ENCODE data around the gene RBMS3.

The RBMS3 gene

DNA sequence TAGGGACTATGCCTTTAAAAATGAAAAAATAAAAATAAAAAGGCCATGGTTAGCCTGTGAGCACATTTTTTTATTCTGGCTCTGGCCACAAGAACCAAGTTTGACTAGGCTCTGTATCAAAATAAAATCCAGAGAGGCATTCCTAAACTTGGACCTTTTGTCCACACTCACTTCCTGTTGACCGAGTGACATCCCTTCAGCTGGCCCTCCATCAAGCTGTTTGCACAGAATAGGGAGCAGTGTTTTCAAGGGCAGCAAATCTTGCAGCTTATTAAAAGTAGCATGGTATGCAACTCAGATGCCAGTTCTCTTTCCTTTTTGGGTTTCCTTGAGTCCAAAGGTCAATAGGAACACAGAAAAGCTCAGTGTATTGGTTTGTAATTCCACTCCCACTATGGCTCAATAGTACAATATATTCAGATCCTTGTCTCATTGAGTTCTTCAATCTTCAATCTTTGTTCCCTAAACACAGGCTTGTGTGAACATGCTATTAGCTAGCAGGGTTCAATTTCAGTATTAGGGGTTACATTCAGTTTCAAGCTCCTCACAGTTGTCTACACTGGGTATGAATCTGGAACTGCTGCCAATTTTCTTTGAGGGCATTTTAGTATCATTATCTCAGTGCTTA lies 244.5 kb downstream of the RBMS3 start:
- DNase-seq (ENCODE audit: low spot score): no peak

DNA sequence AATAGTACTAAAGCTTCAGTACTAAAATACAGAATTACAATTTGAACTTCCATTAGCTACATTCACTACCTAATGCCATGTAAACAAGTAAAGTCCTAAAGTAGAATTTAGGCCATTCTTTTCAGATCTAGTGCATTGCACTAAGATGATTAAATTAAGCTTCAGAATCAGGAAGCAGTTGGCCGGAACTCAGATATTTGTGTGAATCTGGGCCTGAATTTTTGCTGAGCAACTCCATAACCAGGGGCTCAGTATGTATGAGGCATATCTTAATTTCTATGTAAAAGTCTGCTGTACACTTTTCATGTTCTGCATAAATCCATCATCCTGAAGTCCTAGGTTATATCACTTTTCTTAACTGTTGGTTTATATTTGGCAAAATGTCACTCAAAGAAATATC lies 246.4 kb downstream of the RBMS3 start:
- DNase-seq (ENCODE audit: low spot score): no peak

DNA sequence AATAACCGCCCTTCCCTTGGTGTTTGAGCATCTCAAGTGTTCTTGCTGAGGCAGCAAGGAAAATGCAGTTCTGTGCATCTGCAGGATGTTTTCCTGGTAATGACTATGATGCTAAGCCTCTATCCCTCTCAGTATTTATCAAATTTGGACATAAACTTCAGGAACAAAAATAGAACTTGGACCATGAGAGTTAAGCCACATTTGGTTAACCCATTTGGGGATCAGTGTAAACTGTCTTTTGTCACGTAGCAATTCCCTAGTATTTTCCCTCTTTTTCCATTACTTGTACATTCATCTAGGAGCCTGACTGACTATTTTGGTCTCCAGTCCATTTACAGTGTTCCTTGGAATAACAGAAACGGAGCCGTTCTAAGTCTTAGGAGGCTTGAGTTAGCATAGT lies 250.8 kb downstream of the RBMS3 start:
- DNase-seq (ENCODE audit: low spot score): no peak

DNA sequence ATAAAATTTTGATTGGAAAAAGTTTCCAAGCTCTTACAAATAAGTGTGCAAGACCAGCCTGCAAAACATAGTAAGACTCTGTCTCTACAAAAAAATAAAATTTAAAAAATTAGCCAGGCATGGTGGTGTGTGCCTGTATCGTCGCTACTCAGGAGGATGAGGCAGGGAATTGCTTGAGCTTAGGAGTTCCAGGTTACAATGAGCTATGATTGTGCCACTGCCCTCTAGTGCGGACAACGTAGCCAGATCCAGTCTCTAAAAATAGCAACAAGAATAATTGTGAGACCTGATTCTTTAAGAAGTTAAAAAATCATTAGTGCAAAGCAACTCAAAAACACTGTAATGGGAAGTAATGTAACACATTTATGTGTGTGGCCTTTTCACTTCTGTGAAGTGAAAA lies 251.6 kb downstream of the RBMS3 start:
- no peak for DNase-seq (ENCODE audit: low spot score)

DNA sequence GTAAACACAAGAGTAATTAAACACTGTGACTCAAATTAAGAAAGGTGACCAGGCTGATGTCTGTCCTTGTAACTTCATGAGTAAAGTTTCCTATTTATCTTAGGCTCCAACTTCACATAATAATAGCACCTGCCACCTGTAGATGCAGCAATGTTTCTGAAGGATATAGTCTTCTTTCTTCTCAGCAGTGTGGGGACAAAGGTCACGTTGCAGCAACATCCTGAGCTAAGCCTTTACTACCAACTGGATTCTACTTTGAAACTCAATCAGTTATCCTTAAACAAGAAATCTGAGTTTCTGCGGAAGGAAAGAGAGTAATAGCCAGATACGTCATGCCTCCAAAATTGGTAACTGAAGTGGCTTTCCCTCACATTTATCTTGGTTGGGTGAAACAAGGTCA lies 253.1 kb downstream of the RBMS3 start:
- no peak for DNase-seq (ENCODE audit: low spot score)

DNA sequence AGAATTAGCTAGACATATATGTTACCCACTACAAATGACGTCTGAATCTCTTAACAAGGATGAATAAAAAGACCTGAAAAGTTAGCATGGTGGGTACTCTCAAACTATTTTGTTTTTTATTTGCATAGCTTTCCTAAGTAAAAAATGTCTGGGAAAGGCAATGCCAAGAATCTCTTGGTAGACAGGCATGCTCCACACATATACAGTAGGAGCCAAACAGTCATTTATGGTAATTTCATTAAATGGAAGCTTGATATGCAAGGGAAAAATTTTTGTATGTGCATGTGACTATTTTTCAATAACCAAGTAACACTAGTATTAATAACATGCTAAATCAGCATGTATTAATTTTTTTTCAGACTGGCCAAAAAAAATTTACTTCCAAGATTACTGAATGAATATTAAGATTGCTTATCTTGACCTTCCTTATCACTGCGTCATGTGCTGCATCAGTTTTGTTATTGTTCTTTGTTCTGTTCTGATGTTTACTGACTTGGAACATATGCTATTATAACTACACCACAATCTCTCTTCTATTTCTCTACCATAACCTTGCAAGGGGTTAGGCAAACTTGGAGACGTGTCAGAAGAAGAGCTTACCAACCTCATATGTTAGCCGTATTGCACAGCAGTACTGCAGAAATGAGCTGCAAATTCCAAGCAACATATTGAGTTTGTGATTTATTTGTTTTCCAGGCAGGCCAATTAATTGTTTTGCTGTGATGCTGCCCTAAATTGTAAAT lies 255.3 kb downstream of the RBMS3 start:
- DNase-seq (ENCODE audit: low spot score): no peak

DNA sequence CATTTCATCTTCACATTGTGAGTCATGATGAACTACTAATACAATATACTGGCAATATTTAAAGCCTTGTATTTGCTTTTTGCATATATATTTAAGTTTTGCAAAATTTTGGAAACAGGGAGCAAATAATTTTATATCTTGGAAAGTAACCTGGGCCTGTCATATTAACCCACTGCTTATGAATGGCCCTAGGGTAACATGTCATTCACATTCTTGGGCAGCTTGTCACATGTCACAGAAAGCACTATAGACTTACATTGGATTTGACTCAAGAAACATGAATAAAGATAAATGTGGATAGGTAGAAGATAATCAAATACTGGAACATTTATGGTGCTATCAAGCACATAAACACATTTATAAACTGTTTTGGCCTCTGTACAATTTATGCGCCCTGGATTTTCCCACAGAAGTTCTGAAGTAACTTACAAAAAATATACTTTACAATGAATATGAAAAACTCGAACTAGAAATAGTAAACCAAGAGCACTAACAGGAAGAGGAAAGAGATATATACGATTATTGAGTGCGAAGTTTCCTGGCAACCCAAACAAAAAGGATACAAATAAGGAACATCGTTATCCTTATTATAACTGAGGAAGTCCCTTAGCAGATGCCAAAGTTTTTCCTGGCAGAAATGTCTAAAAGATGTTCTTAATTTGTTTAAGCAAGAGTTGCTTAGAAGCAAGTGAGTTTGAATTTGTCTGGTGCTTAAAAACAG lies 257.2 kb downstream of the RBMS3 start:
- DNase-seq (ENCODE audit: low spot score): no peak

DNA sequence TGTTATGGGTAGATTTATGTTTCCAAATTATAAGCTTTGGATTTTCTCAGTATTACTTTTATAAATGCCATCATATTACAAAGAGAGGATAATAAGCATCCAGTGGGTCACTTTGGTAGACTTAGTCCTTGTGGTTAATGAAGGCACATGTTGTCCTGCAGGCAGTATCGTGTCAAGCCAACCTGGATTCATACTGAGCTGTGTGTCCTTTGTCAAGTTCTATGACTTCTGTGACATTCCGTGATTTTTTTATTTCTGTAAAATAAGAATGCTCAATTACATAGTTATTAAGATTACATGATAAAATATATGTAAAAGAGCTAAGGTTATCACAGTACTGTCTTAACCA lies 257.7 kb downstream of the RBMS3 start:
- no peak for DNase-seq (ENCODE audit: low spot score)

DNA sequence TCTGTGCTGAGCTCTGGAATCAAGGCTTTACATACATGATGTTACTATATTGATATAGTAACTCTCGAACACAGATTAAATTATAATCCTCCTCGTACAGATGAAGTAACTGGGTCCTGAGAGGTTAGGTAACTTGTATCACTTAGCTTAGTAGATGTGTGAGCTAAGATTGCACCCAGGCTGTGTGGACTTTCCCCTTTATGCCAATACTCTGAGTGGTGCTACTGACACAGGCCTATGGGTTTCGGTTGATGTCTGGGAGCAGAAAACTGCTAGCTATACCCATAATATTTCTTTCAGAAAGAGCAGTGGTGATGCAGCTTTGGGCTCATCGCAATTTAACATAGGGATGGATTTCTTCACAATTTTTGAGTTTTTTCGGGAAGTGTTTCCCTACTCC lies 259.7 kb downstream of the RBMS3 start:
- DNase-seq (ENCODE audit: low spot score): no peak

DNA sequence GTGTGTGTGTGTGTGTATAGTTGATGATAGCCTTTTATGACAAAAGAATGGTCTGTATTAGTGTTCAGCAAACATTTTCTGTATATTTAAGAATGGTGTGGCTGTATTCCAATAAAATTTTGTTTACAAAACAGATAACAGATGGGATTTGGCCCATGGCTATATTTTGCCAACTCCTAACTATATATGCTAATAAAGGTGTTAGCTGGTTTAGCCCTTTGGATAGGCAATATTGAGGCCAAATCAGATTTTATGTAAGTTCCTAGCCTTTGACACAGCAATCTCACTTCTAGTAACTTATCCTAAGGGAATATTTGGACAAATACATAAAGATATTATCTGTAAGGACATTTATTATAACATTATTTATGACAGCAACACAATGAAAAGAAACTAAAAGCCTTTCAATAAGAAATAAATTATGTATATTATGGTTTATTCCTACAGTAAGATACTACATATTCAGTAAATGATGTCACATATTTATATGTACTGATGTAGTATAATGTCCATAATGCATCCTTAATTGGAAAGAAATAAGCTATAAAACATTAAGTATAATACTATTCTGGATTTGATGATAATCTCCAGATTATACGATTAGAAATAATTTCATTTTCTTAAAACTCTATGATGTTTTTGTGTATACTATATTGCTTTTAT lies 264.0 kb downstream of the RBMS3 start:
- DNase-seq (ENCODE audit: low spot score): no peak

DNA sequence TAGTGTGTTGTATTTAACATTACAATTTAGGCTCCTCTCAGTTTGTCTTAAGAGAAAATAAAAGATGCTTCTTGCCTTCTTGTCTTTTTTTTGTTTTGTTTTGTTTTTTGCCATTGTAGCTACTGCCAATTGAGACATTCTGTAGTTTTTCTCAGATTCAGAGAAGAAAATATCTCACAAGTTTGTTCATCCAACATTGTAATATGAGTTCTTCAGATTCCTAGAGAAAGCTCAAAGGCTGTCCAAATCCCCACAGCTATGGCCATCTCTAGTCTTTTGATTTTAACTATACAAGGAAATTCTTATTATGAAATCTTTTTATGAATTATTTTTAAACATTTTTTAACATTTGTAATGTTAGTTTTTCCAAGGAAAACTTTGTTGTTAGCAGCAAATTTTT lies 264.7 kb downstream of the RBMS3 start:
- DNase-seq (ENCODE audit: low spot score): no peak

DNA sequence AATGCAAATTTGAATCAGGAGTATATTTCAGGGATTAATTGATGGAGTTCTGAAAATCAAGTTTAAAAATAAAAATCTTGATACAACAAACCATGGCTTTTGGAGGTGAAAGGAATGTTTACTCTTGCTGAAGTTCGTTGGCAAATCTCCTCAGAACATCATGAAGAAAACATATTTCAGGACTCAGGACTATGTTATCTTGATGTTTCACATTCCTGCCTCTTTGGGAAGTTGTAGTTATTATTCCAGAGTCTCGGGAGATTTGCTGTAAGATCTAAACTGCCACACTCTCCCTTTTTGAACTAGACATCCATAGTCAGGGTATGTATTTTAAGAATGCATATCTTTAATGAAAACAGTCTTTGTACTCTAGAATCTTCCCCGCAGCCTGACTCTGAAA lies 271.2 kb downstream of the RBMS3 start:
- no peak for DNase-seq (ENCODE audit: low spot score)

DNA sequence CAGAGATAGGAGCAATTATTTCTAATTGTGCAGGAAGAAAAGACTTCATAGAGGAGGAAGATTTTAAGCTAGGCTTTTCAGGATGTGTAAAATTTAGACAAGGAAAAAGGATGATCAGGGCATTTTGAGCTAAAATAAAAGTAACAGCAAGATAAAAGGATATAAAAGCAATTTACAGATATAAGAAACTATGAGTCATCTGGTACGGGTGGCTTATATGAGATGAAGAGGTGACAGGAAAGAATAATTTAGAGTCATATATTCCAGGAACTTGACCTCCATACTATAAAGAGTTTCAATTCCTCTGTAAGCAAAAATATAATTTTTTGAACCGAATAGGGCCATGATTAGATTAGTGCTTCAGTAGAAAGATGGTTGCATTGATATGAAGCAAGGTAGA lies 273.7 kb downstream of the RBMS3 start:
- no peak for DNase-seq (ENCODE audit: low spot score)

DNA sequence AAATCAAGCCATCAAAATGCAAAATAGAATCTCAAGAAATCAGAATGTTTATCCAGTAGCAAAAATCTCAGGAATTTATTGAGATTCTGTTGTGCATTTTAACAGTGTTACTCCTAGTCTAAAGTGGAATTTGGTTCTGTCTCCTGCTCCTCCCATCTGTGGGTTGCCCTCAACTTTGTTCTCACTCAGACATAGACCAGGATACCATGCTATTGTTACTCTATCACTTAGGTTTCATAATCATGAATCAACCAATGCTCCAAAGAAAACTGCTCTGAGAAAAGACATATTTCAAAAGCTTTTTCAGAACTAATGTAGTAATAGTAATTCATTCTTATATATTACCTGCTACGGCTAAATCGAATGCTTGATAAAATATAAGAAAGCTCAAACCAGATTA lies 274.7 kb downstream of the RBMS3 start:
- DNase-seq (ENCODE audit: low spot score): no peak

DNA sequence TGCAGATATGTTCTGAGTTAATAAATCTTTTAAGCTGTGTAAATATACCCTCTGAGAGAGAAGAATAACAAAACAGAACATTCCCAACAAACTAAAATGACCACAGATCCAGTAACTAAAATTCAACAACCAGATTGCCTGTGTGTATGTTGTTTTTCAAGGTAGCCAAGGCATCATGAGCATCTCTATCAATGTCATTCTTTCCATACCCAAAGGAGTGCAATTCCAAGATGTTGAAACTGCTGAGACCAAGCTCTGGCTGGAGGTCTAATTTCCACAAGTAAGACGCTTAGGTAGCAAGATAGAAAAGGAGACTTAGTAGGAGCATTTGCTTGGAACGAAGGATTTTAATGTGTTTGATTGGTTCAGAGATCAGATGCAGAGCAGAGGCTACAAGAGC lies 276.3 kb downstream of the RBMS3 start:
- no peak for DNase-seq (ENCODE audit: low spot score)

DNA sequence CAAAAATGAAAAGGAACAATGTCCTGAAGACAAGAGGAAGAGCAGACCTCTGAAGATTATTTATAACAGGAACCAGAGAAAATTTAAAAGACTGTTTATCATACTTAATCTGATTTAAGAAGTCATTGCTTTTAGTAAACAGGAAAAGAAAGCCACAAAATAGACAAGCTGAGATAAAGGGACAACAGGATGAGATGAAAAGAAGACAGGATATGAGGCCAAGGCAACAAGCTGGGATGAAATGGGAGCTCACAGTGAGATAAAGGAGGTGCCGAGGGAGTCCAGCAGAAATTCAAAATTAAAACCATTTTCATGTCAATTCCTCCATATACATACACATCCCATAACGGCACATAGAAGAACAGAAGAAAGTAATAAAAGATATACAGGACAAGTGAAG lies 277.0 kb downstream of the RBMS3 start:
- no peak for DNase-seq (ENCODE audit: low spot score)

DNA sequence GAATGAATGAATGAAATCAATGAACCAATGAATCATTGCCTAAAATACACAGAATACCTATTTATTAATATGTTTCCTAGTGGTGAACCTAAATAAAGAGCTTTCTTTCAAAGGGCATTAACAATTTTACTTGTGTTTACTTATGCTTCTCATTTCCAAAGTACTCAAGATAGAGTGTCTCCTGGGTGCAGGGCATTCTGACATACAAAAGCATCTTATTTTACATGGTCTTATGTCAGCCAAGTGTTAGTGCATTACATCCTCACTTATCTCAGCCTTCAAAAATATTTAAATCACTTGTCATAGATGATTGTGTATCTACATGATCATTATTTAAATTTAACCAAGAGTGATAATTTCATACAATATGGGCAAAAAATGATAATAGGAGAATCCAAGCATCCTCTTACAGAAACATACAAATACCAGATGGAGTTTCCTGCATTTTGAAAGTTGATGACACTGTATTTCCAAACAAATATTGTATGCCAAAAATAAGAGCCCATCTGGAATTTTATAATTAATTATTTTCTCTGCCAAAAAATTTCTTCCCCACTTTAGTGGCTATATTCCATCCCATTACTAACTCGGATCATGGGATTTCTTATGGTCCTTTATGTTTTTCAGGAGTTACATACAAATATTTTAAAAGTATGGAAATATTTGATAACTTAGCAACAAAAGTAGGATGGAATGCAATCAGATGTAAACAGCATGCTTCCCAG lies 279.0 kb downstream of the RBMS3 start:
- no peak for DNase-seq (ENCODE audit: low spot score)

DNA sequence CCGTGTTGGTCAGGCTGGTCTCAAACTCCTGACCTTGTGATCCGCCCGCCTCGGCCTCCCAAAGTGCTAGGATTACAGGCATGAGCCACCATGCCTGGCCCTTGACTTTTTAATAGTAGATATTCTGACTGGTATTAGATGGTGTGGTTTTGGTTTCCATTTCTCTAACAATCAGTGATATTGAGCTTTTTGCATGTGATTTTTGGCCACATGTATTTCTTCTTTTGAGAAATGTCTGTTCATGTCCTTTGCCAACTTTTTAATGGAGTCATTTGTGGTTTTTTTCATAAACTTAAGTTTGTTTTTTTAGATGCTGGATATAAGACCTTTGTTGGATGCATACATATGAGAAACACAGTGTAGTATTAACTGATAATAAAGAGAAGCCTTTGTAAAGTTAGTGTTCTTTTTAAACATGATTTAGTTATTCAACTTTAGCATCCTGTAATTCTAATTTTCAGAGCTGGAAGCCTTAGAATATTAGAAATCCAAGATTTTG lies 280.8 kb downstream of the RBMS3 start:
- DNase-seq (ENCODE audit: low spot score): no peak

DNA sequence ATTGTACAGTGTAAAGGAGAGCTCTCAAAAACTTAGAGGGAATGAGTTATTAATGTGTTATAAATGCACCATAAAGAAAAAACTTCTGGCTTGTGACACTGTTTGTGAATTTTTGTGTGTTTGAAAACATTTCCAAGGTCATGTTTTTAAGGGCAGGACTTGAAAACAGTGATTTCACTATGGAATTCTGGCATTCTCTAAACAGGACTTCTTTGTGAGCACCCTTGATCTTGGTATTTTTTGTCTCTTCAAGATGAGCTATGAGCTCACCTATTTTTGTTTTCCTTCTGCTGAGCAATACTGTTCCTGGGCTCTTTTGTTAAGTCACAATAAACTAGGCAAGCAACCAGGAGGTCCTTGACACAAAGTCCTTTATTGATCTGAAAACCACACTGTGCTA lies 284.4 kb downstream of the RBMS3 start:
- no peak for DNase-seq (ENCODE audit: low spot score)

DNA sequence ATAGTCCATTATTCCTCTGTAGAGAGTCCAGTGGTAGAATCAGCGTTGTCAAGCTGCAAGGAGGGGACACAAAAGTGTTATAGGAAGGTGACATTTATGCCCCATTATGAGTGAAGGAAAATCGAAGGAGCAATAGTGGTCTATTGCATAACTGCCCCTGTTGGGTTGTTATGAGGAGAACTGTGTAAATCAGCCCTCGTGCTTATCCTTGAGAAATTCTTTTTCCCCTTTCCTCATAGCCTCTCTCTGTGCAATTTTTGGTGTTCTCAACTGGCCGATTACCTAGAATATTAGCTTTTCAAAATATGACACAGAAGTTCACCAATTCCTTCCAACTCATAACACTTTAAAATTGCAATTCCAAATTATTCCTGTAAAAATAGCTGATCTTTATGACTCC lies 286.6 kb downstream of the RBMS3 start:
- DNase-seq (ENCODE audit: low spot score): no peak

DNA sequence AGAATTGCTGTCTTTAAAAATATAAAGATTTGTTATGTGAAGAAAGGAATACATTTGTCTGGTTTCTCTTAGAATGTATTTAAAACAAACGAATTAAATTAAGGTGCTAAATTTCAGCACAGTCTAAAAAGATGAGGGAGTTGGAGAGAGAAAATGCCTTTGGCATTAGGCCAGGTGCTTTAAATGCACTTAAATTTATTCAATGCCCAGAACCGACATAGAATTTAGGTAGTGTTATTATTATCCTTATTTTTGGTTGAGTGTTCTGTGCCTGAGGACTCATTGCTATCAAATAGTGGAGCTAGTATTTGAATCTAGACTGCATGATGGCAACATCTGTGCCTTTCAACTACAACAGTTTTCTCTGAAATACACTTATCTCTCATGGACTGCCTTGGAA lies 287.5 kb downstream of the RBMS3 start:
- no peak for DNase-seq (ENCODE audit: low spot score)

DNA sequence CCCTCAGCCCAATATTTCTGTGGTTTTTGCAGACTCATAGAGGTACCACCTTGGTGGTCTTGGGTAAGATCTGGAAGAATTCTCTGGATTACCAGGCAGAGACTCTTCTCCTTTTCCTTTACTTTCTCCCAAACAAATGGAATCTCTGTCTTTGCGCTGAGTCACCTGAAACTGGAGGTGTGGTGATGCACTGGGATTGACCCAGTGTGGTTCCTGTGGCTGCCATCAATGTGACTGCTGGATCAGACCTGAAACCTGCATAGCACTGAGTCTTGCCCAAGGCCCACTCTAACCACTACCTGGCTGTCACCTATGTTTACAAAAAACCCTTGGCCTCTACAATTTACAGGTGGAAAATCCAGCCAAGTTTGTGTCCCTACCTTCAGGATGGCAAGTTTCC lies 295.3 kb downstream of the RBMS3 start:
- DNase-seq (ENCODE audit: low spot score): no peak
